Measurements from ENCODE around the gene THEM5.

DNA sequence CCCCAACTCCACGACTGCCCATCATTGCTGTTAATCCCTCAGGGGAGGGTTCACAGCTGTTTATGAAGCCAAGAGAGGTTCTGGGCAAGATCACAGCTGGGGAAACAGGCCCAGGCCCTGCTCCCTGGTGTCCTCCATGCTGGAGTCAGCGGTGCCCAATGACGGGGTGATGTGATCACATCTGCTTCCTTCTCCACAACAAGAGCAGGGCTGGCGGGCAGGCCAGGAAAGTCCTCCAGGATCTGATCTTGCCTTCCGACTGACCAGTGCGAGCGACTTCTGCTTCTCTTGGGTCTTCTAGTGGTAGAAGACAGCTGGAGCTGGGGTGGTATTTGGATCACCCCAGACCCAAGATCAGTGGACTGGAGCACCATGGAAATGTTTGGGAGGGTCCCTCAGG is 47.3 kb downstream of the THEM5 start:
- TF ChIP-seq FOXM1 (IDR thresholded peaks at IDR 0.05; ENCODE audit: borderline replicate concordance) (no peak), FOXA1 (IDR thresholded peaks at IDR 0.05) (no peak), NFRKB (IDR thresholded peaks at IDR 0.05) (no peak), SUZ12 (IDR thresholded peaks at IDR 0.05) (no peak), BHLHE40 (IDR thresholded peaks at IDR 0.05; ENCODE audit: borderline replicate concordance) (no peak), LEF1 (IDR thresholded peaks at IDR 0.05; ENCODE audit: borderline replicate concordance) (no peak), ZNF384 (IDR thresholded peaks at IDR 0.05) (no peak), HDGF (IDR thresholded peaks at IDR 0.05; ENCODE audit: borderline replicate concordance) (no peak), ARNT (IDR thresholded peaks at IDR 0.05) (no peak)
- TF ChIP-seq, protein P1, sequence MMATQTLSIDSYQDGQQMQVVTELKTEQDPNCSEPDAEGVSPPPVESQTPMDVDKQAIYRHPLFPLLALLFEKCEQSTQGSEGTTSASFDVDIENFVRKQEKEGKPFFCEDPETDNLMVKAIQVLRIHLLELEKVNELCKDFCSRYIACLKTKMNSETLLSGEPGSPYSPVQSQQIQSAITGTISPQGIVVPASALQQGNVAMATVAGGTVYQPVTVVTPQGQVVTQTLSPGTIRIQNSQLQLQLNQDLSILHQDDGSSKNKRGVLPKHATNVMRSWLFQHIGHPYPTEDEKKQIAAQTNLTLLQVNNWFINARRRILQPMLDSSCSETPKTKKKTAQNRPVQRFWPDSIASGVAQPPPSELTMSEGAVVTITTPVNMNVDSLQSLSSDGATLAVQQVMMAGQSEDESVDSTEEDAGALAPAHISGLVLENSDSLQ (IDR thresholded peaks at IDR 0.05) = no peak
